Left renal pelvis (tissue), 4 donors: ENCODE measurements around the gene BRK1. TPM values are rescaled to one million over a fixed set of nuclear protein-coding genes. Genes with fewer than 3 reads are reported as not detected.
"Not testable (repeated sequence)": the region's sequence is repeated elsewhere in the genome, so short reads cannot be mapped to it uniquely, and the experiment has no call there.

Source experiments
- DNase-seq, 4 donors: peaks; one replicate each; pipeline ENCODE4 v3.0.0-alpha.2; 2013; ENCODE audit warnings: low read depth in 4 of 4, low spot score in 3 of 4
- polyA plus RNA-seq, 4 donors: library from polyadenylated mRNA; unstranded; fragments of 120-200 nt; gene quantifications; one replicate each; pipeline ENCODE4 v1.2.1, GENCODE V29; 2013; ENCODE audit not compliant: insufficient read length in 4 of 4

Gene BRK1
- polyA plus RNA-seq, 4 donors: 190 to 208 (median 200) TPM

- not testable (repeated sequence) for DNase-seq
Observed at GRCh38 chr3:10176150-10176549, 60.7 kb downstream of the BRK1 start.

Other genes starting within 250 kb of the BRK1 start
- gene CIDEC, start 235.4 kb upstream of the BRK1 start, polyA plus RNA-seq: under 1 TPM in 1 of 4 donors, not detected in 3; 0.37 TPM
- gene JAGN1, start 225.1 kb upstream of the BRK1 start, polyA plus RNA-seq: 10 to 100 TPM; 31.1 to 46.2 (median 44.1) TPM
- gene IL17RE, start 212.8 kb upstream of the BRK1 start, polyA plus RNA-seq: 10 to 100 TPM in 3 of 4 donors, 1 to 10 TPM in 1; 1.8 to 20.1 (median 14.7) TPM
- 10 to 100 TPM; 39.0 to 44.0 (median 42.5) TPM for gene IL17RC, start 198.6 kb upstream of the BRK1 start, polyA plus RNA-seq
- gene CRELD1, start 181.8 kb upstream of the BRK1 start, polyA plus RNA-seq: 10 to 100 TPM; 44.9 to 77.3 (median 54.0) TPM
- gene PRRT3, start 163.3 kb upstream of the BRK1 start, polyA plus RNA-seq: 1 to 10 TPM; 3.2 to 5.6 (median 3.6) TPM
- 10 to 100 TPM; 65.1 to 94.4 (median 83.4) TPM for gene EMC3, start 128.8 kb upstream of the BRK1 start, polyA plus RNA-seq
- 10 to 100 TPM; 14.6 to 22.0 (median 18.6) TPM for gene FANCD2, start 89.2 kb upstream of the BRK1 start, polyA plus RNA-seq
- gene FANCD2OS, start 7.4 kb upstream of the BRK1 start, polyA plus RNA-seq: under 1 TPM in 1 of 4 donors, not detected in 3; 0.52 TPM
- gene VHL, start 26.1 kb downstream of the BRK1 start, polyA plus RNA-seq: 10 to 100 TPM; 75.8 to 85.0 (median 83.8) TPM
- gene IRAK2, start 49.2 kb downstream of the BRK1 start, polyA plus RNA-seq: under 1 TPM; 0.63 to 0.95 (median 0.73) TPM
- 10 to 100 TPM; 29.5 to 36.3 (median 33.8) TPM for gene TATDN2, start 132.8 kb downstream of the BRK1 start, polyA plus RNA-seq
- 1 to 10 TPM; 1.5 to 4.5 (median 2.7) TPM for gene GHRL, start 177.3 kb downstream of the BRK1 start, polyA plus RNA-seq
- 100 to 1,000 TPM; 108 to 131 (median 123) TPM for gene SEC13, start 205.4 kb downstream of the BRK1 start, polyA plus RNA-seq